ENCODE measurements around the gene CNOT11.
"Not testable (repeated sequence)": the region's sequence is repeated elsewhere in the genome, so short reads cannot be mapped to it uniquely, and the experiment has no call there.

Gene CNOT11

GRCh38 chr2:101230541-101231001 lies 22.1 kb upstream of the CNOT11 start:
- TF ChIP-seq ZFX (IDR thresholded peaks at IDR 0.05; ENCODE audit: borderline replicate concordance) (no peak), CTCF (IDR thresholded peaks at IDR 0.05) (no peak)
- H3K27ac ChIP-seq = no peak overlapping the region

GRCh38 chr2:101231240-101231639 lies 21.4 kb upstream of the CNOT11 start:
- no peak overlapping the region for H3K27ac ChIP-seq
- TF ChIP-seq CTCF (IDR thresholded peaks at IDR 0.05) (no peak), ZFX (IDR thresholded peaks at IDR 0.05; ENCODE audit: borderline replicate concordance) (no peak)

GRCh38 chr2:101231937-101232730 lies 20.6 kb upstream of the CNOT11 start:
- H3K27ac ChIP-seq = no peak overlapping the region
- TF ChIP-seq ZFX (IDR thresholded peaks at IDR 0.05; ENCODE audit: borderline replicate concordance) = no peak
- no peak for TF ChIP-seq CTCF (IDR thresholded peaks at IDR 0.05)

- no peak overlapping the region for H3K27ac ChIP-seq
- TF ChIP-seq CTCF (IDR thresholded peaks at IDR 0.05) = no peak
- TF ChIP-seq ZFX (IDR thresholded peaks at IDR 0.05; ENCODE audit: borderline replicate concordance) = no peak
Measured at GRCh38 chr2:101232770-101233169, 19.9 kb upstream of the CNOT11 start.

DNA sequence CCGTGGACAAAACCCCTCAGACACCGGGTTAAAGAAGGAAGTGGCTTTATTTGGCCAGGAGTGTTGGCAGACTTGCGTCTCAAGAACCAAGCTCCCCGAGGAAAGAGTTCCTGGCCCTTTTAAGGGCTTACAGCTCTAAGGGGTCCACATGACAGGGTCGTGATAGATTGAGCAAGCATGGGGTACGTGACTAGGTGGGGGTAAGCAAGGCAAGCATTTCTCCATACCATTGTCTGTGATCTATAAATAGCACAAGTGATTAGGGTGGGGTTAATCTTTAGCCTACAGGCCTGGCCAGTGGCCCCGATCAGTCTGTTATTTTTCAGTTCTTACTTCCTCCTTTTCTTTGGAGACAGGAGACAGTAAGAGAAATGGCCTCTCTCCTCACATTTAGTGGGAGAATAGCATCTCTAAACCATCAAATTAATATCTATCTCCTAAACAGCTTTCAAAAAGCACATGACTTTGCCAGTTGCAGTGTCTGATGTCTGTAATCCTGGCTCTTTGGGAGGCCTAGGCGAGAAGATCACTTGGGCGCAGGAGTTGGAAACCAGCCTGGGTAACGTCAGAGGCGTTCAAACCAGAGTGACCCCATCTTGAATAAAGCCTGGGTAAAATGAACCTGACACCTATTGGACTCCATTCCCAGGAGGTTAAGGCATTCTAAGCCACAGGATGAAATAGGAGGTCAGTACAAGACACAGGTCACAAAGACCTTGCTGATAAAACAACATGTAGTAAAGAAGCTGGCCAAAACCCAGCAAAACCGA lies 18.3 kb upstream of the CNOT11 start:
- no peak overlapping the region for H3K27ac ChIP-seq
- TF ChIP-seq CTCF (IDR thresholded peaks at IDR 0.05) (no peak), ZFX (IDR thresholded peaks at IDR 0.05; ENCODE audit: borderline replicate concordance) (no peak)

DNA sequence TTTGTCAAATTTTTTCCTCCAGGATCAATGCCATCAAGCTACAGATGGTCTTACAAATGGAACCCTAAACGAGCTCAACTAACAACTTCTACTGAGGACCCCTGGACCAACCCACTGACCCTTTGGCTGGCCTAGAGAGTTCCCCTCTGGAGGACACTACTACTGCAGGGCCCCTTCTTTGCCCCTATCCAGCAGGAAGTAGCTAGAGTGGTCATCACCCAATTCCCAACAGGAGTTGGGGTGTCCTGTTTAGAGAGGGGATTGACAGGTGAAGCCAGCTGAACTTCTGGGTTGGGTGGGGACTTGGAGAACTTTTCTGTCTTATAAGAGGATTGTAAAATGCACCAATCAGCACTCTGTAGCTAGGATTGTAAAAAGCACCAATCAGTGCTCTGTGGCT lies 16.7 kb upstream of the CNOT11 start:
- H3K27ac ChIP-seq = not testable (repeated sequence)

DNA sequence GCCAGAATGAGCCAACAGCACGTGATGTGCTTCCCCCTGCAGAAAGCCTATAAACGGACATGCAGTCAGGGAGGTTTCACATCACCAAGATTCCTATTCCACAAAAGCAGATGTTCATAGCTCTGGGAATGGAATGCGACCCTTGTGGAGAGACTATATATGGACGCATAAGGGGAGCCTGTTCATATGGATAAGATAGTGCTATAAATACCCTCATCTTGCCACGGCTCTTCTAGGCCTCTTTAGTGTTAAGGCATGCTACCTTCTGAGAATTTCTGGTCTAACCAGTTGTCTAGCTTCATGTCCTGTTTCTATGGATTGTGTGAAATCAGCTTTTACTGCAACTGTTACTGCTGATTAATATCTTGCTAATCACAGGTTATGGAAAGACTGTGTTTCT lies 14.7 kb upstream of the CNOT11 start:
- peak overlapping the region; percentile 93 for H3K27ac ChIP-seq

DNA sequence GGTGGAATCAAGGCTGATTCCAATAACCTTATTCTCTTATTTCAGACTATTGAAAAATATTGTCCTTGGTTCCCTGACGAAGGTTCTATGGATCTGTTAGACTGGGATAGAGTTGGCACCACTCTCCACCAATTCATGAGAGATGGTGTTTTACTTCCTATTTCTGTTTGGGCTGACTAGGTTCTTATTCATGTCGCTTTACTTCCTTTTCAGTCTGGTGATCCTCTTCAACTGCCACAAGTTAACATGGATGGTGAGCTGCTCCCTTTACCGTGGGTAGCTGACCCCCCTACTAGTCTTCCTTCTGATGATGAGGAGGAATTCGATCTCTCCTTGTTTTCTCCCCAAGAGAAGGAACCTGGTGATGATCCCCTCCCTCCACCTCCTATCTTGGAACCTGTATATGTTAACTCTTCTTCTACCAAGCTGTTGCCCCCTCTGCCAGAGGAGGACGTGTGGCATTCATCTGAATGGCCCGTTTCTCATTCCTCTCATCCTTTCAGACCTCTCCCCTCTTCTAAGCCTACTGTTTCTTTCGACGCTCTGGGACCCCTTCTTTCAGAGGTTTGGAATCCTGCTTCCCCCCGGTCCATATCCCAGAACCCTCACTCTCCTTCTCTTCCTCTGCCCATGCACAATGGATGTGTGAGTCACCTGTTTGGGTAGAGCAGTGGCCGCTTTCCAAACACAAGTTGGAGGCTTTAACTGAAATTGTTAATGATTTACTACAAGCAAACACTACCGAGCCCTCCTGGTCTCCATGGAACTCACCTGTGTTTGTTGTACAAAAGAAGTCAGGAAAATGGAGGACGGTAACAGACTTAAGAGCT lies 13.5 kb upstream of the CNOT11 start:
- H3K27ac ChIP-seq = peak overlapping the region; percentile 93
- TF ChIP-seq ZFX (IDR thresholded peaks at IDR 0.05; ENCODE audit: borderline replicate concordance) = no peak
- no peak for TF ChIP-seq CTCF (IDR thresholded peaks at IDR 0.05)

DNA sequence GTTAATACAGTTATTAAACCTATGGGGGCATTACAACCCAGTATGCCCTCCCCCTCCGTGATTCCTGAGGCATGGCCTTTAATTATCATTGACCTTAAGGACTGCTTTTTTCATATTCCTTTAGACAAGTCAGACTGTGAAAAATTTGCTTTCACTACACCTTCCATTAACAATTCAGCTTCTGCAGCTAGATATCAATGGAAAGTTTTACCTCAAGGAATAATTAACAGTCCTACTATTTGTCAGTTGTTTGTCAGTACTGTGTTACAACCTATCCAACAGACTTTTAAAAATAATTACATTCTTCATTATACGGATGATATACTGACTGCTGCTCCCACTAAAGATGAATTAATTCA lies 12.9 kb upstream of the CNOT11 start:
- H3K27ac ChIP-seq = peak overlapping the region; percentile 93

All from 22Rv1 (cell line).